HG02610 (cell line): Measurements from ENCODE around the gene RTP3.
"Not testable (repeated sequence)": the region's sequence is repeated elsewhere in the genome, so short reads cannot be mapped to it uniquely, and the experiment has no call there.

Experiments
- ATAC-seq: cut with Tn5 transposase; IDR thresholded peaks from one replicate; pipeline ENCODE4 v1.9.1; 2021; ENCODE audit warnings: mild to moderate bottlenecking, moderate library complexity; ENCODE audit not compliant: unreplicated experiment

Gene RTP3

DNA sequence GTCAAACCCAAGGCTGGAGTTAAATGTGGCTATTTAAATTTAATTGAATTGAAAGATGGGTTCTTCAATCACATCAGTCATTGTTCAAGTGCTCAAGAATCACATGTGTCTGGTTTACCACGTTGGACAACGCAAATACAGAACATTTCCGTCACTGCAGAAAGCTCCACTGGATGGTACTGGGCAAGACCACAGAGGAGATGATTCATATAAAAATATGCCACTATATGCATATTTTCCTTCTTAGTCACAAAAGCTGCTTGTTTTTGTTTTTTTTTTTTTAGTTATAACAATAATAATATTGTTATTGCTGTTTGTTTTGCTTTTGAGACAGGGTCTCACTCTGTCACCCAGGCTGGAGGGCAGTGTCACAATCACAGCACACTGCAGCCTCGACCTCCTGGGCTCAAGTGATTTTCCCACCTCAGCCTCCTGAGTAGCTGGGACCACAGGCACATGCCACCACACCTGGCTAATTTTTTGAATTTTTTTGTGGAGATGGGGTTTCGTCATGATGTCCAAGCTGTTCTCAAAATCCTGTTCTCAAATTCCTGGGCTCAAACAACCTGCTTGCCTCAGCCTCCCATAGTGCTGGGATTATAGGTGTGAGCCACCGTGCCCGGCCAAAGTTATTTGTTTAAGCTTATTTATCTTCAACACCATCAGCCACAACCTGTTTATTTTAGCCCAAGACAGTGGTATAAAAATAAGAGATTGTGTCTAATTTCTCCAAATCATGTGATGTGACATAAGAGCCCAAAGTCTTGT is 19.4 kb downstream of the RTP3 start:
- no peak for ATAC-seq

DNA sequence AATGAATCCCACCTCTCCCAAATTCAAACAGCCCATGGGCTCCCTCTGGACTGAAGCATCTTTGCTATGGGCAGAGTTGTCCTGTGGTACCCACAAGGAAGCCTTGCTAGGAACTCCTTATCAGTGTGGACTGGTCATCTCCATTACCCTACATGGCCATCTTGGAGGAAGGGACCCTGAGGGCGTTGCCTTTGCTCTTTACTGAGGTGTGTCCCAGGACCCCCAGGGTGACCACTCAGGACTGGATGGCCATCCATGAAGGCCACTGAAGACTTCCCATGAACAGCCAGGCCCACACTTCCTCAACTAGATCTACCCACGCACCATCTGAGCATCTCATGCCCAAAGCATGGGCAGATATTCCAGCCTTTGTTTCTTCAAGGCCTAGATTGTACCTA is 20.0 kb downstream of the RTP3 start:
- ATAC-seq = no peak

GRCh38 chr3:46519952-46520351 is 22.2 kb downstream of the RTP3 start:
- ATAC-seq = no peak

DNA sequence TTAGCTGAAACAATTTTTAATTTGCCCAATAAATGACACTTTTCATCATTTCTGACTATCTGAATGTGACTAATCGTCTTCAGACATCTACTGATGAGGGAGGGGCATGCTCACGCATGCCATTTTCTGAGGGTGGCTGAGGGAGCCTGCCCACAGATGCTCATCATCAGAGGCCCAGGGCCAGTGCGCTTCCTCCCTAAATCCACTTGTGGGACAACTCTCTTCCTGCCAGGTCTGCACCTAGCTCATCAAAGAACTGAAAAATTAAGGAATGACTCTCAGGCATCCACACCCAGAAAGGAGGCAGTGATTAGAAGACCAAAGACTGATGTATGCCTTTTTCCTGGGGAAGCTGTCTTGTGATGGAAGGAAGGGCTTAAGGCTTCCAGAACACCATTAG is 22.8 kb downstream of the RTP3 start:
- no peak for ATAC-seq

- ATAC-seq = no peak
These were observed 23.3 kb downstream of the RTP3 start for GRCh38 chr3:46521096-46521495.

DNA sequence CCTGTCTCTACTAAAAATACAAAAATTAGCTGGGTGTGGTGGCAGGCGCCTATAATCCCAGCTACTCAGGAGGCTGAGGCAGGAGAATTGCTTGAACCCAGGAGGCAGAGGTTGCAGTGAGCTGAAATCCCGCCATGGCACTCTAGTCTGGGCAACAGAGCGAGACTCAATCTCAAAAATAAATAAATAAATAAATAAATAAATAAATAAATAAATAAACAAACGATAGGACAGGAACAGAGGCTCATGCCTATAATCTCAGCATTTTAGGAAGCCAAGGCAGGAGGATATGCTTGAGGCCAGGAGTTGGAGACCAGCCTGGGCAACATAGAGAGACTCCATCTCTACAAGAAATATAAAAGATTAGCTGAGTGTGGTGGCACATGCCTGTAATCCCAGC is 24.4 kb downstream of the RTP3 start:
- ATAC-seq = not testable (repeated sequence)

DNA sequence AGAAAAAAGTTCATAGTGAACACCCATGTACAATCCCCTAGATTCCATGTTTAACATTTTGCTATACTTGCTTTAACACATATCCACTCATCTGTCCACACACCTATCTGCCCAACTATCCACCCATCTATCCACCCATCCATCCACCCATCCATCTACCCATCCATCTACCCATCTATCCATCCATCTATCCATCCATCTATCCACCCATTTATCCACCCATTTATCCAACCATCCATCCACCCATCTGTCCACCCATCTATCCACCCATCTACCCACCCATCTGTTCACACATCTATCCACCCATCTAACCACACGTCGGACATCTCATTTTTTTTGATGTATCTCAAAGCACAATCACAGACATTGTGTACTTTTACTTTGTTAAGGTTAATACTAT is 25.8 kb downstream of the RTP3 start:
- ATAC-seq = no peak

DNA sequence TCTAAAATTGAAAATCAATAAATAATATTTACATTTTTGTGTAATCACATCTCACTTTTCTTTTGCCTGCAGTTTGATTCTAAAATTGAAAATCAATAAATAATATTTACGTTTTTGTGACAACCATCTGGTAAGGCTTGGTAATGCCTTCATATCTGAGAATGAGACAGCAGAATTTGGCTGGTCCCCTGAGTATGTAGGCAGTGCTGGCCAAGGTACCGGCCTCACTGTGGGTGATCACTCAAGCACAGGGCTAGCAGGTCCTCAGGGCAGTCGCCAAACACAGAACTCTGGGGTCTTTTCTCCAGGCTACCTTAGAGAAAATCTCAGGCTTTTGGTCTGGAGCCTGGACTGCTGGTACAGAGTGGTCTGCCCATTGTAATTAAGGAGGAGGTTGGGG is 26.2 kb downstream of the RTP3 start:
- no peak for ATAC-seq

GRCh38 chr3:46524832-46525231 is 27.1 kb downstream of the RTP3 start:
- no peak for ATAC-seq

DNA sequence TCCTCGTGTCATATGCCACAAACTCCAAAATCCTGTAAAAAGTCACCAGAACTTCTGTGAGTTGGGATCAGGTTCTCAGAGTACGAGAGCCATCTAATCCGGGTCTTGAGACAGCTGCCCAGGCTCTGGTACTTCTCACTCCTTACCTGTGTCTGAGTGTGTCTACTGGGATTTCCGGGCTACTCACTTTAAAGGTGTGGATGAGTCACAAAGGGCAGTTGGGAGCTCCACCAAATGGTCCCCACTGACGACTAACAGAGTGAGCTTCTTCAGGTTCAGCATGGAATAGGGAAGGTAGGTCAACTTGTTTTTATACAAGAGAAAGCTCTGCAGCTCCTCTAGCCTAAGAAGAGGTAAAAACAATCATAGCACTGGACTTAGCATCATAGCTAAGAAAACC is 29.5 kb downstream of the RTP3 start:
- ATAC-seq = no peak

- no peak for ATAC-seq
These were observed 35.3 kb downstream of the RTP3 start for GRCh38 chr3:46533091-46533490.

DNA sequence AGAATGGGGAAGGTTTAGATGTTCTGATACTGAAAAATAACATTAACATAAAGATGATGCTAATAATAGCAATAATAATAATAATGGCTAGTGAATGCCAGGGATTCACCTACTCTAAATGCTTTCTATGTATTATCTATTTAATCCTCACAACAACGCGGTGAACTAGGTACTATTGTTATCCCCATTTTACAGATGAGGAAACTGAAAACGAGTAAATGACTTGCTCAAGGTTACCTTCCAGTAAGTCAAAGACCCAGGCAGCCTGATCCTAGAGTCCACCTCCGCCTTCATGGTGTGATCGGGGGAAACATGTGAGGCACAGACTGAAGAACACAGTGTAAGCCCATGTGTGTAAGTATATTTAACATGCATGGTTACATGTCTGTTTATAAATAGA is 38.0 kb downstream of the RTP3 start:
- ATAC-seq = no peak

GRCh38 chr3:46536758-46537157 is 39.0 kb downstream of the RTP3 start:
- no peak for ATAC-seq

DNA sequence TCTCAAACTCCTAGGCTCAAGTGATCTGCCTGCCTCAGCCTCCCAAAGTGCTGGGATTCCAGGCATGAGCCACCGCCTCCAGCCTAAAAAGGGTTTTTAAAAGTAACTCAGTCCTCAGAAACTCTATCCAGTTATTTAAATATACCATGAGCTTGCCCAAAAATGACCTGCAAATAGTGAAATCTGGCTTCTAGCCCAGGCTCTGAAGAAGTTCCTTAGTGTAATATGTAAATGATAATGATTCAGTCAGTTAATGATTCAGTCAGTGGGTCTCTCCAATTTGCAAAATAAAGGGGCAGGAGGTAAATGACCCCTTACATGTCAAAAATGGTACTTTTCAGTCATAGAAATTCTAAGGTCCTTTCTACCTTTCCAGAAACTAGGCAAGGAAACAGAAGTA is 39.5 kb downstream of the RTP3 start:
- no peak for ATAC-seq

DNA sequence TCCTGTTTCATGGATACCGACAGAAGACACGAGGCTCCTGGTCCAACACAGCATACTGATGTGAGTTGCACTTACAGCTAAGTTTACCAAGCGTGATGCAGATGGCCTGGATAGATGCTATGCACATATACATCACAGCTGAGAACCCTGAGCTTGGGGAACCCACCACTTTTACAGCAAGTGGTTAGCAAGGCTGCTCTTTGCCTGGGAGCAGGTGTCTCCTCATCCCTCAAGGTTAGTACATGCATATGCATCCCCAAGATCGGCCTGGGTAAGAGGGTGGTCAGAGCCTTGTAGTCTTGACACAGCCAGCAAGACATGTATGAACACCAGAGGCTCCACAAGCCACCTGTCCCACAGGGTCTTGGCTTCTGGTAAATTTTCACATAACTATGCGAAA is 40.0 kb downstream of the RTP3 start:
- no peak for ATAC-seq

DNA sequence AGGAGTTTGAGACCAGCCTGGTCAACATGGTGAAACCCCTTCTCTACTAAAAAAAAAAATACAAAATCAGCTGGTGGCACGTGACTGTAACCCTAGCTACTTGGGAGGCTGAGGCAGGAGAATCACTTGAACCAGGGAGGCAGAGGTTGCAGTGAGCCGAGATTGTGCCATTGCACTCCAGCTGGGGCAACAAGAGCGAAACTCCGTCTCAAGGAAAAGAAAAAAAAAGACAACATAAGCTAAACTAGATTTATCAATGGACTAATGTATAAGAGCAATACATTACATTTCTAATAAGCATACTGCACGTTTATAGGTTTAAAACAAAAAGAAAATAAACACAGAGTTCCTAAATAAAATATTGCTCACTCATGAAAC is 40.6 kb downstream of the RTP3 start:
- not testable (repeated sequence) for ATAC-seq

- ATAC-seq = peak; percentile 77
These were observed 41.1 kb downstream of the RTP3 start for GRCh38 chr3:46538803-46539442.

- no peak for ATAC-seq
These were observed 41.7 kb downstream of the RTP3 start for GRCh38 chr3:46539443-46540005.

DNA sequence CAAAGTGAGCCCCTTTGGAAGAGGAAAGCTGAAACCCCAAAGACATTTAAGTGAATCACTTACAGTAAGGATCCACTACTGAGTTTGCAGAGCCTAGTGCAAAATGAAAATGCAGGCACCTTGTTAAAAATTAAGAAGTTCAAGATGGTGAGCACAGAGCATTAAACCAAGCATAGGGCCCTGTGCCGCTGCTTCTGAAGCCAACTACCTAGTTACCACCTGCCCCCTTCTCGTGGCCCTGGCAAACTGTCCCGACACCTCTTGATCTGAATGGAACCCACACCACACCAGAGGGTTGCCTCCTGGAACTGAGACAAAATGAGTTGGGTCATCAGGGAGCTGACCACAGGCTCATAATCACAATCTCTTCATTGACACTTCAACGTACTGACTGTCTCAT is 42.8 kb downstream of the RTP3 start:
- no peak for ATAC-seq

GRCh38 chr3:46541835-46542234 is 44.1 kb downstream of the RTP3 start:
- no peak for ATAC-seq

DNA sequence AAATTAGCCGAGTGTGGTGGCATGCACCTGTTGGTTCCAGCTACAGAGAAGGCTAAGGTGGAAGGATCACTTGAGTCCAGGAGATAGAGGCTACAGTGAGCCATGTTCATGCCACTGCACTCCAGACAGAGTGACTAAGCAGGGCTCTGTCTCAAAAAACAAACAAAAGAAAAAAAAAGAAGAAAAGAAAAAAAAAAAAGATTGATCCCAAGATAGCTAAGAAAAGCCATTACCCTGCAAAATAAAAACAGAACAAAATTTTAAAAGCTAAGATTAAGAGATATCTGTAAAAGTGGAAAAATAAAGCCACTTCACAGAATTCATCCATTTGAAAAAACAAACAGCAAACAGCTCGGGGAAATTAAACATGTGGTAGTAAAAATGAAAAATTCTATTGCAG is 44.6 kb downstream of the RTP3 start:
- no peak for ATAC-seq

GRCh38 chr3:46542801-46543201 is 45.0 kb downstream of the RTP3 start:
- ATAC-seq = no peak
